HG03064 (cell line): ENCODE data around the gene CSRP2.

Source experiments
- ATAC-seq: cut with Tn5 transposase; IDR thresholded peaks from one replicate; pipeline ENCODE4 v1.9.1; 2021; ENCODE audit warnings: low read depth; ENCODE audit not compliant: unreplicated experiment

Gene CSRP2

GRCh38 chr12:76878899-76879709 is at the start of gene CSRP2:
Gene CSRP2, minus strand, starts transcription at chr12:76879019. Its CDS starts 12,759 bp downstream, at chr12:76866260.
- ATAC-seq, result peak; percentile 93

DNA sequence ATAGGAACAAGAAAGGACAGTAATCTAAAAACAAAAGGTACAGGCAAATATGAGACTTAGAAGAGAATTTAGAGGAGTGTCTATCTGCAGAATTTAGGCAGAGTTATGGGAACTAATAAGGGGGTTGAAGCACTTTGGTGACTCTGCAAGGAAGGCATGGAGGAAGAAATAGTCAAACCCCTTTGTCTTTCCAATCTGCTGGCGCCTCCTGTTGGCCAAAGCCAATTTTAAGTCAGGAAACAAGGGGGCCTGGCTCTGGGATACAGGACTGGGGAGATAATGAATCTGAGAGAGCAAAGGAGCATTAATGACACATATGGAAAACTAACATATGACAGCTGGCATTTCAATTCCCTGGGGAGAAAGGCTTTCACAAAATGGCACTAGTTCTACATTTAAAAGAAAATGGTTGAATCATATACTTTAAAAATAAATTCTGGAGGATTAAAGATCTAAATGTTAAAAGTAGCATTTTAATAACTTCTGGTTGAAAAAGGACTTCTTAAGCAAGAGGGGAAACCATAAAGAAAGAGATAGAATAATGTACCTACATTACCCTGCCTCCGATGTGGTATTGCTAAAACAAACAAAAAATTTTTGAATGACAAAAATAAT is 48.5 kb upstream of the CSRP2 start:
- ATAC-seq, result no peak

DNA sequence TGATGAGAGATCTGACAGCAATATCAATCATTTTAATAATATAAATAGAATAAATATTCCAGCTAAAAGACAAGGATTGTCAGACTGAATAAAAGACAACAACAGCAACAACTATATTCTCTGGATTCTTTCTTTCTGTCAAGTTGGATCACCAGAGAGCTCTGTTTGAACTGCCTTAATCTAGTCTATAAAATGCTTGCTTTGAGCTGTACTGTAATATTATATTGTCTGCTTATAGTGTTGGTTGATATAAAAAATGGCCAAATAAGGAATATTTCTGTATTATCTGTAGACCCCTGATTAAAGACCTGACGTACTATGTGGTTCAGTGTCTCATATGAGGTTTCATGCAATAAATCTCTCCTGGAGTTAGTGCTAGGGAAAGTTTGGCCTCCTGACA is 46.3 kb upstream of the CSRP2 start:
- no peak for ATAC-seq

DNA sequence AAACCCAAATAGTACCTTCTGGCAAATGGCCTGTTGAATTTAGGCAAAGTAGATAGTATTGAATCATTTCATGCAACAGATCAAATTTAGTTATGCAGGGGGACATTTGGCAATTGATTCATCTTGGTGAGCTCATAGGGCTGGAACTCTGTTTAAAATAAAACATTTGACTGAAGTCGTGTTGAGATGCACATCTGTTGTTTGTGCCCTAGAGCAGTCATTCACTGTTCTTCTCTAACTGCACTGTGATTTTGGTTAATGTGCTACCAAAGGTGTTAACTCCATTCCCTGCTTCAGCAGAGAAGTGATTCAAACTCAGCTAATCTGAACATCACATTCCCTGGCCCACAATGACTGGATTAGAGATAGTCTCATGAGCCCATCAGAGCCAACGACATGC is 44.0 kb upstream of the CSRP2 start:
- no peak for ATAC-seq

DNA sequence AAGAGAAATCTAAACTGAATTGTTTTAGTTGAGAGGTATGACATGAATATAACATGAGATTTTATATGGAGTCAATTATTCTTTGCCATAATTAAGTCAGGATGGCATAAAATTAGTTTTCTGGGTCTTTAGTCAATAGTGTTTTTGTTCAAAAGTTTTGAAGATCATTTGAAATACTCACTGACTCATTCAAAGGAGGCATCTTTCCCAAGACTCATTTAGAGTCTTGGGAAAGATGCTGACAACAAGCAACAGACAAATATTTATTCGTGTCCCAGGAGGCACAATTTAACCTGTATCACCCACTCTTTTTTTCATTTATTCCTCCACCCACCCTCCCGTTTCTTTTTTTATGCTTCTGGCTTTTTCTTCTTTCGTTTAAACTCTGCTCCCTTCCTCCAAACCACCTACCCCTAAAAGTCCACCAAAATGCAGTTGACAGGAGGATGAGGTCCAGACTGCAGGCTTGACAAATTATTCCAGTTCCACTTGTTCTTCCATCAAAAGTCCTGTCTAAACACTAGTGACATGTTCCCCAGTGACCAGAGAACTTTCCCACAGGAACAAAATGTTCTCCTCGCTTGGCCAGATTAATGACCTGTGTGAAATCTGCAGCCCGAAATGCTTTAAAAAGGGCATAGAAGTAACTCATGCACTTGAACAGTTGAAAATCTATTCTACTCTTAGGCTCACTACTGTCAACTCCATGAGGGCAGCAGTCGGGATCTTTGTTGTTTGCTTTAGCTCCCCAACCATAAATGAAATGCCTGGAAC is 43.3 kb upstream of the CSRP2 start:
- no peak for ATAC-seq

DNA sequence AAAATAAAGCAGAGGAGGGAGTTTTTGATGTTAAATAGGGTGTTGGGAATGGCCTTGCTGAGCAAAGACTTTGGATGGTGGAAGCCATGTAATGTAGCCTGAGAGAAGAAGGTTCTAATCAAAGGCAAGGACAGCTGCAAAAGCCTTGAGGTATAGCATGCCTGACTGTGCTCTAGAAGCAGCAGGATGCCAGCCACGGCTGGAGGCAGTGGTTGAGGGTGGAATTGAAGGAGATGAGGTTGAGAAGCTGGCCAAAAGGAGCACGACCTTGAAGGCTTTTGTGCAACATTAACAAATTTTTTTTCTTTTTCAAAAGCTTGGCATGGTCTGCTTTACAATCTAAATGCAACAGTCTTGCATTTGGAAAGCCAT is 42.3 kb upstream of the CSRP2 start:
- ATAC-seq, result no peak

DNA sequence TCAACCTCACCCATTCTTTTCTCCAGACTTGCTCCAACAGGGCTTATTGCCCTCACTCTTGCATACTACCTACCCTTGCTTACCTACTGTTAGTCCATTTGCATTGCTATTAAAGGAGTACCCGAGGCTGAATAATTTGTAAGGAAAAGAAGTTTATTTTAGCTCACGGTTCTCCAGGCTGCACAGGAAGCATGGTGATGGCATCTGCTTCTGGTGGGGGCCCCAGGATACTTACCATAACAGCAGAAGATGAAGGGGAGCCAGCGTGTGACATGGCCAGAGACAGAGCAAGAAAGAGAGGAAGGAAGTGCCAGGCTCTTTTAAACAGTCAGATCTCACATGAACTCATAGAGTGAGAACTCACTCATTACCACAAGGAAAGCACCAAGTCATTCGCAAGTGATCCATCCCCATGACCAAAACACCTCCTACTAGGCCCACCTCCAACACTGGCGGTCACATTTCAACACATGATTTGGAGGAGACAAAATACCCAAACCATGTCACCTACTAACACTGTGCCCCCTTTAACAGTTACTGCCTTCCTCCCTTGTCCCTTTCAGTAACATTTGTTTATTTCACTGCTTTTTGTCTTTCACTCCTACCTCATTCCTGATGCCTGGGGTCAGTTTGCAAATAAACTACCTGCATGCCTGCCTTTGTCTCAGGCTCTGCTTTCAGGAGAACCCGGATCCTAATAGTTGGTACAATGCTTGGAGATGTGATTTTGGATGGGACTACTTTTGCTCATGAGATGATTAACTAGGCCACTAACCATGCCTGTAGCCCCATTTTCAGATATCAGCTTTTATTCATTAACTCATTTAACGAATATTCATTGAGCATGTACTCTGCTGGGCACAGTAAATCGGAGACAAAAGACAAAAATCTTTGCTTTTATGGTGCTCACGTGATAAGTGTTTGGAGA is 41.6 kb upstream of the CSRP2 start:
- no peak for ATAC-seq

DNA sequence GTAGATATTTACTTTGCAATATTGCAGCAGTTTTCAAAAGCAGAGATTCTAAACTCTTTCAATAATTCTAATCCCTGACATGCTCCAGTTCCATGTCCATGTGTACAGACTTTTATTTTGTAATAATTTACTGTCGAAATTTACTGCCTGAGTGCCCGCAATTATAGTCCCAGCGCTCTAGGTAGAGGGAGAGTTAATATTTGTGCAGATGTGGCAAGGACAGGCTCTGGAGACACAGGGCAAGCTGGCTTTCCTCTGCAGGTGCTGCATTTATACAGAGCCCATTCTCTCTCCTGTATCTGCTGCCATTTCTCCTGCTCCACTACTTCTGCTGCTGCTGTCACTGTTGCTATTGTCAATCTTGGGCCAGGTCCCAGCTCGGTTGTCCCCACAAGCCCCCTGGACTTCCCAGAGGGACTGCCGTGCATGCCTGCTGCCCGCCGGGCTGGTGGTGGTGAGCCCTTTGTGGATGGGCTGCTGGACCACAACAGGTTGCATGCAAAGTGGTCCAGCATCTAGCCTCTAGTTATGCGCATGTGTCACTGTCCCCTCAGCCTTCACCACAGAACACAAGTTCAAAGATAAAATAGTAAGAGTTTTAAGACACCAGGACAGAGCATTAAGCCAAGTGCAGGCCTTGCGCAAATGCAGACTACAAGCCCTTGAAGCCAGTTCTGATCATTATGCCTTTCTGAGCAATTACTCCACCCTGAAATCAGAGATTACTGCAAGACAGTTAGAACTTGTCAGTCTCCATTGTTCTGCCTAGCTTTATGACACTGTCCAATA is 40.8 kb upstream of the CSRP2 start:
- ATAC-seq, result no peak

- no peak for ATAC-seq
These were observed 37.3 kb upstream of the CSRP2 start for GRCh38 chr12:76916170-76916540.

DNA sequence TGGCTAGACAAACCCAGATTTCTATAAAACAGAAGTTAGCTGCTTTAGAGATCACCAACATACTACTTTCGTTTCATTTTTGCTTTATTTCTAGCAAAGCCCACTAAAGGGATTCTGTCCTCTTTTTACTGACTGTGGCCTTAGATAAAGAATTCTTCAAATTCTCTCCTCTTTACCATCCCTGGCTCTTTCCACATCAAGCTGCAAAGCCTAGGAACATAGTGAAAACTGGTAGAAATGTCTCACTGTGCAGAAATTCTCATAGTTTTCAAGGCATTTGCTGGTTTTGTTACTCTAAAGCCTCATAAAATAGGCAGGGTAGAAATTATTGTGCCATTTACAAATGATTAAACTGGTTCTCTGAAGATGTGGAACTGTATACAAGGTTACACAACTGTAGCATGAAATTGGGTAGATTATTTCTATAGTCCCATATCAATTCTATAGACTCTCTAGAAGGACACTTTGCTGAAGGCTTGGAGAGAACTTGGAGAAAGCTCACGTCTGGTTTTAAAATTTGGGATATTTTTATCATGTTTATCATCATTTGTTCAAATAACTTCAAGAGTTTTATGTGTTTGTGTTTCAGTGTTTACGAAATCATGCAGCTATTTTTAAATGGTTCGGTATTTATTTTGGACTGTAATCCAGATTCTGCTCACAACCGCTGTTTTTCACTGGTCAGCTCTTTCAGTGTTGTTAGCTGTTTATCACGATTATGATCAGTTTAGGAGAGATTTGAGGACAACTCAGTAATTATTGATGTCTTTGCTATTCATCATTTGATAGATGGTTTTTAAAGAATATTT is 36.7 kb upstream of the CSRP2 start:
- ATAC-seq, result no peak

DNA sequence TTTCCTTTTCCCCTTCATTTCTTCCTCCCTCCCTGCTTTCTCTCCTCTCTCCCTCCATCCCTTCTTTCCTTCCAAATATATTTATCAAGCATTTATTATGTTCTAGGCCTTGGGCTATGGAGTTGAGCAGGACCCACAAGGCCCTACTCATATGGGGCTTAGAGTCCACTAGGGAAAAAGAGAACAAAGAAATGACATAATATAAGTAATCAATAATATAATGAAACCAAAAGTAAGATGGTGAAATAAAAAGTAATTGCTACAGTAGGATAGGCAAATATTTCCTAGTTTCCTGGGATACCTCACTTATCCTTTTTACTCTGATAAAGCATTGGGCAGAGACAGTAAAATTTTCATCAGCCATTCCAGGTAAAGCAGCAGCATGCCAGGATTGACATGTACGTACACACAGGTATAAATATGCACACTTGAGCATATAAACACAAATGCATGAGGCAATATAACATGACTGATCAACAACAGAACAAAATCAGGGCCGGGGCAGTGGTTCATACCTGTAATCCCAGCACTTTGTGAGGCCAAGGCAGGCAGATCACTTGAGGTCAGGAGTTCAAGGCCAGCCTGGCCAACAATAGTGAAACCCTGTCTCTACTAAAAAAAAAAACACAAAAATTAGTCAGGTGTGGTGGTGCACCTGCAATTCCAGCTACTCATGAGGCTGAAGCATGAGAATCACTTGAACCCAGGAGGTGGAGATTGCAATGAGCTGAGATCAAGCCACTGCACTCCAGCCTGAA is 35.5 kb upstream of the CSRP2 start:
- ATAC-seq, result no peak

DNA sequence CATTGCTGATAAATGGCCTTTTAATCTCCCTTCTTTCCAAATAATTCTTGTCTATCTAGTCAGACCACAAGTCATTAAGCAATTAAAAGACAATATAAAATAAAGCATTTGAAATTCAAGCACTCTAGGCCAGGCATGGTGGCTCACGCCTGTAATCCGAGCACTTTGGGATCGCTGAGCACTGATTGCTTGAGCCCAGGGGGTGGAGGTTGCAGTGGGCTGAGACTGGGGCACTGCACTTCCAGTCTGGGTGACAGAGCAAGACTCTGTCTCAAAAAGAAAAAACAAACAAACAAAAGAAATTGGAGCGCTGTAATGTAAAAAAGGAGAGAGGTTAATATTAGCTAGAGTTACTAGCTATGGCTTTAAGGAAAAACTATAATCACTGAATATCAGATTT is 30.5 kb upstream of the CSRP2 start:
- no peak for ATAC-seq

DNA sequence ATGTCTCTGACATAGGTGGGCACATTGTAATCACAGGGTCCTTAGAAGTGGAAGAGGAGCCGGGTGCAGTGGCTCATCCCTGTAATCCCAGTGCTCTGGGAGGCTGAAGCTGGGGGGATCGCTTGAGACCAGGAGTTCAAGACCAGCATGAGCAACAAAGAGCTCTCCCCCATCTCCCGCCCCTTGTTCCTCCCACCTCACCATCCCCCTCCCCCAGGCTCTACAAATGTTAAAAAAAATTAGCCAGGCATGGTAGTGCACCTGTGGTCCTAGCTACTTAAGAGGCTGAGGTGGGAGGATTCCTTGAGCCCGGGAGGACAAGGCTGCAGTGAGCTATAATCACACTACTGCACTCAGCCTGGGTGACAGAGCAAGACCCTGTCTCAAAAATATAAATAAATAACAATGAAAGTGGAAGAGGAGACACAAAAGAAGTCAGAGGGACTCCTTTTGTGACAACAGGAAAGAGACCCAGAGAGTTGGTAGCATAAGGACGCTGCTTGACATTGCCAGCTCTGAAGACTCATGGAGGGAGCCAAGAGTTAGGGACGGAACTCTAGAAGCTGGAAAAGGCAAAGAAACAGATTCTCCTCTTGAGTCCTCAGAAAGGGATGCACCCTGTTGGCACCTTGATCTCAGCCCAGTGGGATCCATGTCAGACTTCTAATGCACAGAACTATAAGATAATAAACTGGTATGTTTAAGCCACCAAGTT is 29.6 kb upstream of the CSRP2 start:
- no peak for ATAC-seq

- ATAC-seq, result no peak
These were observed 23.0 kb upstream of the CSRP2 start for GRCh38 chr12:76901628-76902380.

DNA sequence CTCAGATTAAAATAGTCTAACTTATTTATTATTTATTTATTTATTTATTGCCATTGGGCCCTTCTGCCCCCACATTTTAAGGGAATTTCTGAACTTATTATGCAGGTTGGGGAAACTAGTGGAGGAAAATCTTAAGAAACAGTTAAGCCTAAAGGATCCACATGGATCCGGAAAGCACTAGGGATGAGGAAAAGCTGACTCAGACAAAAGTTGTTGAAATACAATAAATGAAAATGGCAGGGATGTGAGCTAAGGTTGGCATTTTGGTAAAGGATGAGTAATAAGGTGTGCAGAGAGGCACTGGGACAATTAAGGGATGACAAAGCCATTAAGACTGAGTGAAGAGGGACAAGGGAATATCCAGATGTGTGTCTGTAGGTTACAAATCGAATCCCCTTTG is 20.7 kb upstream of the CSRP2 start:
- ATAC-seq, result no peak

GRCh38 chr12:76898442-76898841 is 19.6 kb upstream of the CSRP2 start:
- no peak for ATAC-seq

DNA sequence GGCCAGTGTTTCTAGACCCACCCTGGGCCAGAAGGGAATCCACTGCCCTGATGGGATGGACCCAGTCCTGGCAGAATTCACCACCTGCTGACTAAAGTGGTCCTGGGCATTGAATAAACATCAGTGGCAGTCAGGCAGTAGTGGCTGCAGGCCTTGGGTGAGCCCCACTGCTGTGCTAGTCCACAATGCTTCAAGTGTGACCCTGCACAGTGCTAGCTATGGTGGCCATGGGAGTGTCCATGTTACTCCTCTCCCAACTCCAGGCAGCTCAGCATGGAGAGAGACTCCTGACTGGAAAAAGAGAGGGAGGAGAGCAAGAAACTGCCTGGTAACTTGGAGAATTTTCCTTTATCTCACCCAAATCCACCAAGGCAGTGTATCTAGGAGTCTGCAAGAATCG is 17.5 kb upstream of the CSRP2 start:
- ATAC-seq, result no peak
